H1 (cell line): Measurements from ENCODE around the gene SMIM32. TPM values are rescaled to one million over a fixed set of nuclear protein-coding genes. Genes with fewer than 3 reads are reported as not detected.

ENCODE experiments used
- CTCF ChIA-PET: fragments of 300-600 bp; sonication (Branson Sonifier 250); formaldehyde crosslinking; loops from one replicate; lab custom pipeline; 2021; ENCODE audit not compliant: partially characterized antibody; lab: Charles Lee
- POLR2A ChIA-PET: fragments of 300-600 bp; sonication (Branson Sonifier 250); formaldehyde crosslinking; loops from one replicate; lab custom pipeline; 2021; ENCODE audit warnings: inconsistent platforms; ENCODE audit not compliant: partially characterized antibody; lab: Charles Lee
- DNase-seq, 2 experiments: peaks; one replicate each; pipeline versions ENCODE4 v3.0.0 to v3.0.0-alpha.2; 2010 to 2022; ENCODE audit warnings: low spot score in 2 of 2, low read depth in 1 of 2, mixed read lengths in 1 of 2
- FAIRE-seq: peaks from 2 replicates; lab custom pipeline; 2011; peaks lifted over from hg19 to GRCh38; lab: Jason Lieb, UNC
- H2AFZ ChIP-seq: 2 replicates; pipeline ENCODE4 v1.8.1; 2012; ENCODE audit warnings: low read length, inconsistent platforms
- H2AK5ac ChIP-seq: 2 replicates; pipeline ENCODE4 v1.6.1; 2013; ENCODE audit warnings: low read depth, low read length
- H2BK120ac ChIP-seq: replicated peaks from 2 replicates; pipeline ENCODE3; 2013; ENCODE audit warnings: low read depth, low read length, inconsistent platforms
- H2BK12ac ChIP-seq: 2 replicates; pipeline ENCODE4 v1.6.1; 2013; ENCODE audit warnings: low read depth, low read length
- H2BK15ac ChIP-seq: 2 replicates; pipeline ENCODE4 v1.6.1; 2013; ENCODE audit warnings: low read length
- H2BK20ac ChIP-seq: 2 replicates; pipeline ENCODE4 v1.6.1; 2013; ENCODE audit warnings: low read length
- H2BK5ac ChIP-seq: 2 replicates; pipeline ENCODE4 v1.6.1; 2013; ENCODE audit warnings: low read depth, low read length
- H3K14ac ChIP-seq: 2 replicates; pipeline ENCODE4 v1.6.1; 2013; ENCODE audit warnings: inconsistent platforms; ENCODE audit not compliant: insufficient read length
- H3K18ac ChIP-seq: 2 replicates; pipeline ENCODE4 v1.6.1; 2013; ENCODE audit warnings: low read length; ENCODE audit errors: extremely low read depth
- H3K23ac ChIP-seq: 2 replicates; pipeline ENCODE4 v1.6.1; 2013; ENCODE audit warnings: inconsistent platforms; ENCODE audit not compliant: insufficient read length
- H3K23me2 ChIP-seq: 2 replicates; pipeline ENCODE4 v1.6.1; 2013; ENCODE audit warnings: low read depth, low read length
- H3K27ac ChIP-seq: 2 replicates; pipeline ENCODE4 v1.6.1; 2011; ENCODE audit warnings: low read depth, low read length, inconsistent platforms
- H3K27me3 ChIP-seq, 4 experiments: replicated peaks in 1 of 4; 1 replicate in 1 of 4; 2 replicates in 3 of 4; pipeline versions ENCODE4 v1.6.1 to v1.8.1; 2011 to 2013; ENCODE audit warnings: low read length in 3 of 4, mild to moderate bottlenecking in 3 of 4, inconsistent platforms in 2 of 4, mixed read lengths in 2 of 4, moderate library complexity in 1 of 4; ENCODE audit not compliant: control insufficient read depth in 3 of 4, insufficient read depth in 3 of 4; ENCODE audit errors: extremely low read depth in 1 of 4
- H3K36me3 ChIP-seq, 4 experiments: 2 replicates each; pipeline versions ENCODE4 v1.6.1 to v1.8.1; 2011 to 2013; ENCODE audit warnings: mild to moderate bottlenecking in 4 of 4, low read length in 3 of 4, moderate library complexity in 2 of 4, control low read depth in 1 of 4, inconsistent platforms in 1 of 4; ENCODE audit not compliant: insufficient read depth in 4 of 4, control insufficient read depth in 2 of 4
- H3K4ac ChIP-seq: replicated peaks from 2 replicates; pipeline ENCODE3; 2013; ENCODE audit warnings: low read length, low read depth, mixed read lengths, inconsistent platforms; ENCODE audit not compliant: insufficient read length
- H3K4me1 ChIP-seq, 4 experiments: replicated peaks in 1 of 4; 1 replicate in 1 of 4; 2 replicates in 3 of 4; pipeline versions ENCODE4 v1.6.1 to v1.8.1; 2011 to 2013; ENCODE audit warnings: low read length in 3 of 4, inconsistent platforms in 2 of 4, mixed read lengths in 1 of 4; ENCODE audit not compliant: insufficient read depth in 4 of 4, control insufficient read depth in 3 of 4
- H3K4me2 ChIP-seq, 2 experiments: 2 replicates each; pipeline versions ENCODE4 v1.6.1 to v1.8.1; 2011 to 2013; ENCODE audit warnings: low read depth in 2 of 2, low read length in 2 of 2, control low read depth in 1 of 2, inconsistent platforms in 1 of 2, mild to moderate bottlenecking in 1 of 2; ENCODE audit not compliant: insufficient read depth in 1 of 2
- H3K4me3 ChIP-seq, 4 experiments: fragments of 200-600, 300-600 bp in 1 of 4; sonication (generic), shearing (Covaris generic), sonication (Bioruptor Twin) in 1 of 4; 2 replicates each; pipeline versions ENCODE4 v1.5.1 to v1.8.1; 2011 to 2016; ENCODE audit warnings: low read length in 4 of 4, low read depth in 3 of 4, control low read depth in 2 of 4, inconsistent platforms in 2 of 4, mild to moderate bottlenecking in 2 of 4, mixed read lengths in 1 of 4, moderate library complexity in 1 of 4; ENCODE audit not compliant: insufficient read depth in 2 of 4; ENCODE audit errors: extremely low read depth in 1 of 4
- H3K56ac ChIP-seq: replicated peaks from 2 replicates; pipeline ENCODE3; 2013; ENCODE audit warnings: low read depth, mild to moderate bottlenecking, mixed read lengths, low read length, inconsistent platforms; ENCODE audit not compliant: insufficient read length
- H3K79me1 ChIP-seq: 2 replicates; pipeline ENCODE4 v1.6.1; 2013; ENCODE audit warnings: low read depth, low read length, control low read depth
- H3K79me2 ChIP-seq, 2 experiments: 2 replicates each; pipeline versions ENCODE4 v1.6.1 to v1.8.1; 2012 to 2013; ENCODE audit warnings: low read length in 2 of 2, mild to moderate bottlenecking in 2 of 2, inconsistent platforms in 1 of 2; ENCODE audit not compliant: insufficient read depth in 2 of 2, control insufficient read depth in 1 of 2
- H3K9ac ChIP-seq, 4 experiments: replicated peaks in 1 of 4; 1 replicate in 1 of 4; 2 replicates in 3 of 4; pipeline versions ENCODE4 v1.6.1 to v1.8.1; 2011 to 2013; ENCODE audit warnings: low read depth in 3 of 4, low read length in 3 of 4, control low read depth in 2 of 4, mild to moderate bottlenecking in 2 of 4, moderate library complexity in 2 of 4, inconsistent platforms in 1 of 4; ENCODE audit errors: extremely low read depth in 1 of 4
- H3K9me3 ChIP-seq, 2 experiments: 2 replicates each; pipeline versions ENCODE4 v1.6.1 to v1.8.1; 2012 to 2013; ENCODE audit warnings: mild to moderate bottlenecking in 2 of 2, moderate library complexity in 2 of 2, control low read depth in 1 of 2, inconsistent platforms in 1 of 2, low read depth in 1 of 2, low read length in 1 of 2, mixed read lengths in 1 of 2; ENCODE audit not compliant: insufficient read depth in 2 of 2
- H4K20me1 ChIP-seq, 2 experiments: replicated peaks in 1 of 2; 2 replicates each; pipeline versions ENCODE3 to v1.8.1; 2011 to 2013; ENCODE audit warnings: inconsistent platforms in 2 of 2, low read length in 2 of 2, mild to moderate bottlenecking in 1 of 2; ENCODE audit not compliant: insufficient read depth in 2 of 2, control insufficient read depth in 1 of 2
- H4K5ac ChIP-seq: 2 replicates; pipeline ENCODE4 v1.6.1; 2013; ENCODE audit warnings: low read length, low read depth, mixed read lengths, inconsistent platforms; ENCODE audit not compliant: insufficient read length
- H4K8ac ChIP-seq: 2 replicates; pipeline ENCODE4 v1.8.0; 2013; ENCODE audit warnings: mild to moderate bottlenecking, moderate library complexity, low read length, inconsistent platforms; ENCODE audit not compliant: insufficient read depth; ENCODE audit errors: extremely low read depth
- H4K91ac ChIP-seq: replicated peaks from 2 replicates; pipeline ENCODE3; 2013; ENCODE audit warnings: low read length, mixed read lengths, inconsistent platforms; ENCODE audit not compliant: insufficient read length
- E2F6 ChIP-seq: IDR thresholded peaks from 2 replicates; pipeline ENCODE4 v1.6.1; 2012; ENCODE audit warnings: inconsistent platforms
- NRF1 ChIP-seq: IDR thresholded peaks from 2 replicates; pipeline ENCODE4 v1.6.1; 2011; ENCODE audit warnings: mild to moderate bottlenecking, low read depth, low read length, improper control_type of control experiment
- POLR2A ChIP-seq, 2 experiments: IDR thresholded peaks; 1 replicate in 1 of 2; 2 replicates in 1 of 2; pipeline ENCODE4 v1.6.1; 2011; ENCODE audit warnings: low read depth in 2 of 2, low read length in 2 of 2, mild to moderate bottlenecking in 2 of 2; ENCODE audit errors: control extremely low read depth in 1 of 2
- RAD21 ChIP-seq, 2 experiments: IDR thresholded peaks in 1 of 2; conservative IDR thresholded peaks in 1 of 2; 2 replicates each; pipeline ENCODE4 v1.6.1; 2011; ENCODE audit warnings: low read depth in 2 of 2, low read length in 2 of 2, improper control_type of control experiment in 1 of 2, inconsistent platforms in 1 of 2, mild to moderate bottlenecking in 1 of 2, moderate library complexity in 1 of 2
- SIN3A ChIP-seq, 2 experiments: IDR thresholded peaks in 1 of 2; conservative IDR thresholded peaks in 1 of 2; 2 replicates each; pipeline ENCODE4 v1.6.1; 2011 to 2012; ENCODE audit warnings: low read length in 2 of 2, improper control_type of control experiment in 1 of 2, low read depth in 1 of 2, mild to moderate bottlenecking in 1 of 2
- TEAD4 ChIP-seq: IDR thresholded peaks from 2 replicates; pipeline ENCODE4 v1.6.1; 2012; ENCODE audit warnings: low read depth, low read length, inconsistent platforms, mixed read lengths
- ZNF274 ChIP-seq: IDR thresholded peaks from 2 replicates; pipeline ENCODE4 v1.7.0; 2012; ENCODE audit warnings: low read length, borderline replicate concordance; ENCODE audit errors: extremely low read depth
- WGBS, 2 experiments: shearing (Covaris generic) in 1 of 2; methylation state at CpG; one replicate each; pipeline versions ENCODE4 v1.1.6 to v1.1.7; 2013 to 2015; ENCODE audit warnings: low lambda C conversion rate in 2 of 2, mixed read lengths in 2 of 2, inconsistent platforms in 1 of 2, low coverage in 1 of 2, missing lambda C conversion rate in 1 of 2; ENCODE audit not compliant: insufficient replicate concordance in 2 of 2, insufficient coverage in 1 of 2, insufficient read length in 1 of 2; ENCODE audit errors: extremely low coverage in 1 of 2, missing lambda C conversion rate in 1 of 2; 5-methylcytosine and 5-hydroxymethylcytosine counted together
- polyA plus RNA-seq, 7 experiments: library from polyadenylated mRNA; depleted of rRNA in 3 of 7; stranded (reverse) in 5 of 7; unstranded in 2 of 7; fragments of >200 nt in 5 of 7; fragments of 200-250 nt in 2 of 7; gene quantifications; 1 replicate in 5 of 7; 2 replicates in 1 of 7; 4 replicates in 1 of 7; pipeline versions ENCODE4 v1.2.1 to v1.2.3, GENCODE V29; 2011 to 2013; ENCODE audit warnings: missing spikeins in 2 of 7, mixed read lengths in 2 of 7
- total RNA-seq: library from RNA; stranded (reverse); fragmentation: NEBNext Ultra II Directional; extraction: Animal tissue kit (Norgen Biotek cat#: 25700); gene quantifications from 2 replicates; pipeline ENCODE4 v1.2.1, GENCODE V29; 2021
- TF ChIP-seq, protein P1 (sequence below): IDR thresholded peaks from 2 replicates; pipeline ENCODE4 v1.6.1; 2012; ENCODE audit warnings: inconsistent platforms
- TF ChIP-seq, protein P2 (sequence below), 3 experiments: IDR thresholded peaks; 1 replicate in 2 of 3; 2 replicates in 1 of 3; pipeline versions ENCODE4 v1.5.1 to v1.6.1; 2011; ENCODE audit warnings: low read length in 3 of 3, mild to moderate bottlenecking in 3 of 3, inconsistent platforms in 2 of 3, low read depth in 1 of 3, moderate library complexity in 1 of 3; ENCODE audit not compliant: insufficient read depth in 1 of 3; ENCODE audit errors: control extremely low read depth in 1 of 3

The SMIM32 gene
- total and polyA plus RNA-seq, 2 of the 8 experiments (the other 6 are each of a cell fraction or from before 2014, with no cell fraction given): 0.09 to 0.22 TPM

DNA sequence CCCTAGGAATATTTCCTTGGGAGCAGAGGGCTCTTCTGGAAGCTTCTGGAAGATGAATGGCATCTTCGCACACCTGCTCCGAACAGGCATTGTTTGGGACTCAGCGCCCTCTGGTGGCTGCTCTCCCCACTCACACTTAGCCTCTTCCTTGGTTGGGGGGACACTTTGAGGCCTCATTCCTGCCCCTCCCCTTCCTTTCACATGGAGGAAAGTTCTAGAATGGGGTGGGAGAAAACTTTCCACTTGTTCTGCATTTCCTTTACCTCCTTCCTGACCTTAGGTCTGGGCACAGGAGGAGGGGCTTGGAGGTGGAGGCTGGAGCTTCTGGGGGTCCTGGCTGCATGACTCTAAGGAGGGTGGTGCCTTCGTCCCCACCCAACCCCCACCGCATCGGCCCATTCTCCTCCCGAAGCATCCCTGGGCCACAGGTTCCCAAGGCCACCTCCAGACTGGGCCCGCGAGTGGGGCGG lies 19.3 kb upstream of the SMIM32 start:
- POLR2A ChIA-PET: no interaction called here
- peak; percentile 81 for FAIRE-seq
- no peak overlapping the region for H2BK5ac ChIP-seq
- peak; percentile 88 to 89 for TF ChIP-seq RAD21 (IDR thresholded peaks at IDR 0.05 in 1 of 2, conservative IDR thresholded peaks at IDR 0.05 in 1 of 2; ENCODE audit: low read depth in 2 of 2, low read length in 2 of 2)
- no peak for TF ChIP-seq SIN3A (conservative IDR thresholded peaks at IDR 0.05 in 1 of 2, IDR thresholded peaks at IDR 0.05 in 1 of 2; ENCODE audit: low read depth in 1 of 2, low read length in 2 of 2)
- TF ChIP-seq, protein P1, sequence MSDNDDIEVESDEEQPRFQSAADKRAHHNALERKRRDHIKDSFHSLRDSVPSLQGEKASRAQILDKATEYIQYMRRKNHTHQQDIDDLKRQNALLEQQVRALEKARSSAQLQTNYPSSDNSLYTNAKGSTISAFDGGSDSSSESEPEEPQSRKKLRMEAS: peak; percentile 64
- TF ChIP-seq, protein P2, sequence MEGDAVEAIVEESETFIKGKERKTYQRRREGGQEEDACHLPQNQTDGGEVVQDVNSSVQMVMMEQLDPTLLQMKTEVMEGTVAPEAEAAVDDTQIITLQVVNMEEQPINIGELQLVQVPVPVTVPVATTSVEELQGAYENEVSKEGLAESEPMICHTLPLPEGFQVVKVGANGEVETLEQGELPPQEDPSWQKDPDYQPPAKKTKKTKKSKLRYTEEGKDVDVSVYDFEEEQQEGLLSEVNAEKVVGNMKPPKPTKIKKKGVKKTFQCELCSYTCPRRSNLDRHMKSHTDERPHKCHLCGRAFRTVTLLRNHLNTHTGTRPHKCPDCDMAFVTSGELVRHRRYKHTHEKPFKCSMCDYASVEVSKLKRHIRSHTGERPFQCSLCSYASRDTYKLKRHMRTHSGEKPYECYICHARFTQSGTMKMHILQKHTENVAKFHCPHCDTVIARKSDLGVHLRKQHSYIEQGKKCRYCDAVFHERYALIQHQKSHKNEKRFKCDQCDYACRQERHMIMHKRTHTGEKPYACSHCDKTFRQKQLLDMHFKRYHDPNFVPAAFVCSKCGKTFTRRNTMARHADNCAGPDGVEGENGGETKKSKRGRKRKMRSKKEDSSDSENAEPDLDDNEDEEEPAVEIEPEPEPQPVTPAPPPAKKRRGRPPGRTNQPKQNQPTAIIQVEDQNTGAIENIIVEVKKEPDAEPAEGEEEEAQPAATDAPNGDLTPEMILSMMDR (IDR thresholded peaks at IDR 0.05; ENCODE audit: control extremely low read depth in 1 of 3, insufficient read depth in 1 of 3, low read depth in 1 of 3, low read length in 3 of 3): peak; percentile 82 to 92 (median 88)
- TF ChIP-seq E2F6: 0 out of 2 replicates have a peak, but pooled peaks have one; percentile 43
- TF ChIP-seq TEAD4: 0 out of 2 replicates have a peak, but pooled peaks have one; percentile 5
- no peak for TF ChIP-seq POLR2A (IDR thresholded peaks at IDR 0.05; ENCODE audit: control extremely low read depth in 1 of 2, low read depth in 2 of 2, low read length in 2 of 2)
- no peak for TF ChIP-seq ZNF274
- TF ChIP-seq NRF1: 0 out of 2 replicates have a peak, but pooled peaks have one; percentile 2

More for the DNA sequence above, 19.3 kb upstream of the SMIM32 start:
- no peaks in the 10 kb centered on the region for H3K9me3 ChIP-seq
- H3K4ac ChIP-seq: no peak overlapping the region
- no peaks in the 10 kb centered on the region for H3K23me2 ChIP-seq
- H2BK20ac ChIP-seq: no peak overlapping the region
- peaks cover 1 to 2% of the 10 kb centered on the region in 2 experiments for H4K20me1 ChIP-seq
- H3K4me1 ChIP-seq: peaks cover 2 to 4% (median 3%) of the 10 kb centered on the region in 4 experiments; a peak in 3 of 7 replicates
- H2BK15ac ChIP-seq: no peak overlapping the region
- H3K56ac ChIP-seq: no peak overlapping the region
- H2AFZ ChIP-seq: no peak overlapping the region
- H3K23ac ChIP-seq: no peak overlapping the region
- no peaks in the 10 kb centered on the region for H3K79me2 ChIP-seq
- no peak overlapping the region for H3K14ac ChIP-seq
- DNase-seq: peak in 1 of 2 experiments; percentile 84
- no peak overlapping the region for H4K91ac ChIP-seq
- WGBS, 2 experiments: 74% methylated on average over 10 of the region's 10 CpGs; no CpG with 5 or more reads in 1 of the 2 experiments
- no peak overlapping the region for H4K5ac ChIP-seq
- H2BK120ac ChIP-seq: no peak overlapping the region
- no peak overlapping the region for H3K4me2 ChIP-seq
- no peak overlapping the region for H4K8ac ChIP-seq
- no peak overlapping the region for H2BK12ac ChIP-seq
- CTCF ChIA-PET: interaction anchor here (0.7 to 5.4 kb wide), 37 partner anchors 12 to 1875 kb away, joined by 3 to 66 read pairs (median 4); partner anchors contain the start of genes IL9, SMAD5 and SMIM32
- no peak overlapping the region for H3K4me3 ChIP-seq
- no peaks in the 10 kb centered on the region for H3K36me3 ChIP-seq
- no peak overlapping the region for H3K18ac ChIP-seq
- H3K9ac ChIP-seq: no peak overlapping the region
- peaks cover 0 to 15% (median 9%) of the 10 kb centered on the region in 4 experiments; a peak in 3 of 7 replicates for H3K27me3 ChIP-seq
- no peaks in the 10 kb centered on the region for H3K79me1 ChIP-seq
- no peak overlapping the region for H3K27ac ChIP-seq
- H2AK5ac ChIP-seq: no peak overlapping the region
